ENCODE results near the gene EIF2B5.
A peak's percentile ranks its signal among the peaks of the same experiment; 100 is the strongest.
"Not testable (repeated sequence)": the region's sequence is repeated elsewhere in the genome, so short reads cannot be mapped to it uniquely, and the experiment has no call there.

Gene EIF2B5

DNA sequence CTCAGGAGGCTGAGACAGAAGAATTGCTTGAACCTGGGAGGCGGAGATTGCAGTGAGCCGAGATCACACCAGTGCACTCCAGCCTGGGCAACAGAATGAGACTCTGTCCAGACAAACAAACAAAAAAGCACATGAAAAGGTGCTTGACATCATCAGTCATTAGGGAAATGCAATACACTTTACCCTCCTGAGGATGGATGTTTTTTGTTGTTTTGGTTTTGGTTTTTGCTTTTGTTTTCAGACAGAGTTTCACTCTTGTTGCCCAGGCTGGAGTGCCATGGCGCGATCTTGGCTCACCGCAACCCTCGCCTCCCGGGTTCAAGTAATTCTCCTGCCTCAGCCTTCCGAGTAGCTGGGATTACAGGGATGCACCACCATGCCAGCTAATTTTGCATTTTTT lies 14.1 kb upstream of the EIF2B5 start:
- not testable (repeated sequence) for H3K4me1 ChIP-seq (ENCODE audit: control insufficient read depth, insufficient read depth, low read length); H3K27me3 ChIP-seq (ENCODE audit: control insufficient read depth, insufficient read depth, low read length, poor library complexity, severe bottlenecking); H3K4me3 ChIP-seq (ENCODE audit: insufficient read depth, low read depth, low read length); H3K9me3 ChIP-seq (ENCODE audit: control insufficient read depth, low read length); H3K27ac ChIP-seq (ENCODE audit: insufficient read depth, low read depth, low read length, poor library complexity, severe bottlenecking); H3K36me3 ChIP-seq (ENCODE audit: control insufficient read depth, insufficient read depth, low read length)
- 92 to 95% methylated on average over 8 of the region's 8 CpGs for WGBS, 2 experiments

DNA sequence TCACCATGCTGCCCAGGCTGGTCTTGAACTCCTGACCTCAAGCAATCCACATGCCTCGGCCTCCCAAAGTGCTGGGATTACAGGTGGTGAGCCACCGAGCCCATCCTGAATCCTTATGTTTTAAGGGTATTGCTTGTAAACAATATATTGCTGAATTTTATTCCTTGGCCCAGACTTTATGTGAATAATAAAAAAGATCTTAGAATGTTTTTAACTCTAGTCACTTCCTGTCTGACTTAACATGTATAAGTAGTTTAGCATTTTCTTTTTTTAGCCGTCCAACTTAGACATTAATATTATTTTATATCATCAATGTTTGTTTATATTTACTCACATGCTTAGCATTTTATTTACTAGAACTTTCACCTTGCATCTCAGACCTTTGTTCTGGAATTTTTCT lies 9.2 kb upstream of the EIF2B5 start:
- H3K4me1 ChIP-seq (ENCODE audit: control insufficient read depth, insufficient read depth, low read length) = no peaks in the 10 kb centered on the region
- WGBS, 2 experiments = 61 to 68% methylated on average over 2 of the region's 3 CpGs
- H3K9me3 ChIP-seq (ENCODE audit: control insufficient read depth, low read length) = no peaks in the 10 kb centered on the region
- no peak overlapping the region for H3K4me3 ChIP-seq (ENCODE audit: insufficient read depth, low read depth, low read length)
- no peaks in the 10 kb centered on the region for H3K27me3 ChIP-seq (ENCODE audit: control insufficient read depth, insufficient read depth, low read length, poor library complexity, severe bottlenecking)
- H3K27ac ChIP-seq (ENCODE audit: insufficient read depth, low read depth, low read length, poor library complexity, severe bottlenecking) = no peak overlapping the region
- H3K36me3 ChIP-seq (ENCODE audit: control insufficient read depth, insufficient read depth, low read length) = no peaks in the 10 kb centered on the region

- H3K27me3 ChIP-seq (ENCODE audit: control insufficient read depth, insufficient read depth, low read length, poor library complexity, severe bottlenecking) = peaks cover 3% of the 10 kb centered on the region
- no peak overlapping the region for H3K27ac ChIP-seq (ENCODE audit: insufficient read depth, low read depth, low read length, poor library complexity, severe bottlenecking)
- H3K4me3 ChIP-seq (ENCODE audit: insufficient read depth, low read depth, low read length) = no peak overlapping the region
- no peaks in the 10 kb centered on the region for H3K4me1 ChIP-seq (ENCODE audit: control insufficient read depth, insufficient read depth, low read length)
- 18 to 25% methylated on average over 2 of the region's 2 CpGs for WGBS, 2 experiments
- H3K9me3 ChIP-seq (ENCODE audit: control insufficient read depth, low read length) = no peaks in the 10 kb centered on the region
- no peaks in the 10 kb centered on the region for H3K36me3 ChIP-seq (ENCODE audit: control insufficient read depth, insufficient read depth, low read length)
Observed at GRCh38 chr3:184129012-184129411, 6.1 kb upstream of the EIF2B5 start.

DNA sequence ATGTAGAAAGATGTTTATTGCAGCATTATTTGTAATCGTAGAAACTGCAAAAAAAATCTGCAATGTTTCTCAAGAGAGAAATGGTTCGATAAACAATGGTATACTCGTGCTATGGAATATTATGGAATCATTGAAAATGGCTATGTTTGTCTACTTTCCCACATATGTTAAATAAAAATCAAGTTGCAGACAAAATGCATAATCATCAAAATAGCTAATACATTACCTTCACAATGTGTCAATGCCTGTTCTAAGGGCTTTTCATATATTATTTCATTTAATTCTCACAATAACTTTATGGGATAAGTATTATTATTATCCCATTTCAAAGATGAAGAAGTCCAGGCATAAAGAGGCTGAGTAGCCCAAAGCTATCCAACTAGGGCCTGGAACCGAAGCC lies 2.2 kb upstream of the EIF2B5 start:
- Histone ChIP-seq H3K4me1 (ENCODE audit: control insufficient read depth, insufficient read depth, low read length) (no peaks in the 10 kb centered on the region), H3K27ac (ENCODE audit: insufficient read depth, low read depth, low read length, poor library complexity, severe bottlenecking) (no peak overlapping the region), H3K36me3 (ENCODE audit: control insufficient read depth, insufficient read depth, low read length) (no peaks in the 10 kb centered on the region), H3K27me3 (ENCODE audit: control insufficient read depth, insufficient read depth, low read length, poor library complexity, severe bottlenecking) (peaks cover 3% of the 10 kb centered on the region), H3K9me3 (ENCODE audit: control insufficient read depth, low read length) (no peaks in the 10 kb centered on the region), H3K4me3 (ENCODE audit: insufficient read depth, low read depth, low read length) (no peak overlapping the region)
- 88 to 95% methylated on average over 3 to 4 of the region's 4 CpGs for WGBS, 2 experiments

DNA sequence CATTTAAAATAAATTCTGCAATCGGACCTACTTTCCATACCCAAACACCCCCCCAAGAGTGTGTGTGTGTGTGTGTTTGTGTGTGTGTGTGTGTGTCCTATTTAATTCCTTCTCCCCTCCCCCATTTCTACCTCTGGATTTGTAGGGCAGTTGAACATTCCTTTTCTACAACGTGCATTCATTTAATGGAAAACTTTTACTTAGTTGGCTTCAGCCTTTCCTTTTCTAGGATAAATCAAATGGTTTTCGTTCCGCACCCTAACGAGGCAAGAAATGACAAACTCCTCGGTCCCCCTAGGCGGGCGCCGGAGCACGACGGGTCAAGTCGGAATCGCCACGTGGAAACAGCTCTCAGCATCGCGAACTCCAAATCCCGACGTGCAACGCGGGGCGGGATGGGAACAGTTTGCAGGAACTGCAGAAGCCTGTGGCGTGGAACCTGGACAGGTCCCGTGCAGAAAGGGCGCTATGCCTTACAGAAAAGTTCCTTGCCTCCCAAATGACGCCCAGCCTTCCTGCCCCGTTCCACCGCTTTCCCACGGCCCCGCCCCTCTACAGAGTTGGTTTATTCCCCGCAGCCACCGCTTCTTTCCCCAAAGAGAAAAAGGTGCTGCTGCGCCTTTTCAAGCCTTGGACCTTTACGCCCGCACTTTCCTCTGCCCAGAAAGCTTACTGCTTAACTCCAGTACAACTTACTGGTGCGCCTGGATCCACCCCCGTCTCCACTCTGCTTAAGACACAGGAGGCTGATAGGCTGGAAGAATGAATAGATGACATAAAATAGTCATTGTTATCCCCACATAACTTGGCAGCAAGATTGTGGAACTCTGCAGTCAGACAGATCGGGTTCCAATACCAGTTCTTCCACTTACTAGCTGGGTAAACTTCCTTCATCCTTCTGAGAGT lies 1.1 kb upstream of the EIF2B5 start:
- Histone ChIP-seq H3K27me3 (ENCODE audit: control insufficient read depth, insufficient read depth, low read length, poor library complexity, severe bottlenecking) (peaks cover 3% of the 10 kb centered on the region), H3K36me3 (ENCODE audit: control insufficient read depth, insufficient read depth, low read length) (no peaks in the 10 kb centered on the region), H3K4me3 (ENCODE audit: insufficient read depth, low read depth, low read length) (peak overlapping the region; percentile 72), H3K4me1 (ENCODE audit: control insufficient read depth, insufficient read depth, low read length) (no peaks in the 10 kb centered on the region), H3K9me3 (ENCODE audit: control insufficient read depth, low read length) (no peaks in the 10 kb centered on the region), H3K27ac (ENCODE audit: insufficient read depth, low read depth, low read length, poor library complexity, severe bottlenecking) (no peak overlapping the region)
- 0 to 1% methylated on average over 34 to 36 of the region's 37 CpGs for WGBS, 2 experiments

GRCh38 chr3:184134746-184135148 lies 411 bp upstream of the EIF2B5 start:
- no peaks in the 10 kb centered on the region for H3K4me1 ChIP-seq (ENCODE audit: control insufficient read depth, insufficient read depth, low read length)
- H3K27ac ChIP-seq (ENCODE audit: insufficient read depth, low read depth, low read length, poor library complexity, severe bottlenecking) = no peak overlapping the region
- peaks cover 3% of the 10 kb centered on the region for H3K27me3 ChIP-seq (ENCODE audit: control insufficient read depth, insufficient read depth, low read length, poor library complexity, severe bottlenecking)
- WGBS, 2 experiments = 0 to 1% methylated on average over 21 of the region's 21 CpGs
- H3K36me3 ChIP-seq (ENCODE audit: control insufficient read depth, insufficient read depth, low read length) = no peaks in the 10 kb centered on the region
- peak overlapping the region; percentile 72 for H3K4me3 ChIP-seq (ENCODE audit: insufficient read depth, low read depth, low read length)
- no peaks in the 10 kb centered on the region for H3K9me3 ChIP-seq (ENCODE audit: control insufficient read depth, low read length)

DNA sequence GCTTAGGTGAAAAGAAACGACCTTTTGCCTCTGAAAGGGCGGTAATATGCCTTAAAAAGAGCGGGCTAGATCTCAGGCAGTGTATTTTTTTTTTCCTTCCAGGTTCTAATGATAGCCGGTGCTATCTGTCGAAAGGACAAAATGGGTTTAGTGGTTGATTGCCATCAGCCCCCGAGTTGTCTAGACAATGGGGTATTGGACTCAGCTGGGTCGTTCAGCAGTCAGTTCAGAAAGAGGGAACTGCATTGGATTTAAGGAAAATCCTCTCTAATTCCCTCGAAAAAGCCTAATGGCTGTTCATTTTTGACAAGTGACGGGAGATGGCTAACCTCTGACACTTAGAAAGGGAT lies 728 bp downstream of the EIF2B5 start:
- Histone ChIP-seq H3K27ac (ENCODE audit: insufficient read depth, low read depth, low read length, poor library complexity, severe bottlenecking) (no peak overlapping the region), H3K4me1 (ENCODE audit: control insufficient read depth, insufficient read depth, low read length) (no peaks in the 10 kb centered on the region), H3K36me3 (ENCODE audit: control insufficient read depth, insufficient read depth, low read length) (no peaks in the 10 kb centered on the region), H3K9me3 (ENCODE audit: control insufficient read depth, low read length) (no peaks in the 10 kb centered on the region), H3K27me3 (ENCODE audit: control insufficient read depth, insufficient read depth, low read length, poor library complexity, severe bottlenecking) (peaks cover 3% of the 10 kb centered on the region), H3K4me3 (ENCODE audit: insufficient read depth, low read depth, low read length) (peak overlapping the region; percentile 72)
- 10 to 13% methylated on average over 9 of the region's 9 CpGs for WGBS, 2 experiments

DNA sequence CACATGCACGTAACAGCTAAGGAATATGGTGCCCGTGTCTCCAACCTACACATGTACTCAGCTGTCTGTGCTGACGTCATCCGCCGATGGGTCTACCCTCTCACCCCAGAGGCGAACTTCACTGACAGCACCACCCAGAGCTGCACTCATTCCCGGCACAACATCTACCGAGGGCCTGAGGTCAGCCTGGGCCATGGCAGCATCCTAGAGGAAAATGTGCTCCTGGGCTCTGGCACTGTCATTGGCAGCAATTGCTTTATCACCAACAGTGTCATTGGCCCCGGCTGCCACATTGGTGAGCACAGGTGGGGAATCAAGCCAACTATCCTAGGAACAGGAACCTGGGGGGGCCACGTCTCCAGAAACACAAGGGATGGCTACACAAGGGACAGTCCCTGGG lies 5.3 kb downstream of the EIF2B5 start:
- Histone ChIP-seq H3K27ac (ENCODE audit: insufficient read depth, low read depth, low read length, poor library complexity, severe bottlenecking) (no peak overlapping the region), H3K4me1 (ENCODE audit: control insufficient read depth, insufficient read depth, low read length) (no peaks in the 10 kb centered on the region), H3K9me3 (ENCODE audit: control insufficient read depth, low read length) (no peaks in the 10 kb centered on the region), H3K36me3 (ENCODE audit: control insufficient read depth, insufficient read depth, low read length) (peaks cover 16% of the 10 kb centered on the region), H3K27me3 (ENCODE audit: control insufficient read depth, insufficient read depth, low read length, poor library complexity, severe bottlenecking) (no peaks in the 10 kb centered on the region), H3K4me3 (ENCODE audit: insufficient read depth, low read depth, low read length) (no peak overlapping the region)
- WGBS, 2 experiments = 96% methylated on average over 10 of the region's 10 CpGs

DNA sequence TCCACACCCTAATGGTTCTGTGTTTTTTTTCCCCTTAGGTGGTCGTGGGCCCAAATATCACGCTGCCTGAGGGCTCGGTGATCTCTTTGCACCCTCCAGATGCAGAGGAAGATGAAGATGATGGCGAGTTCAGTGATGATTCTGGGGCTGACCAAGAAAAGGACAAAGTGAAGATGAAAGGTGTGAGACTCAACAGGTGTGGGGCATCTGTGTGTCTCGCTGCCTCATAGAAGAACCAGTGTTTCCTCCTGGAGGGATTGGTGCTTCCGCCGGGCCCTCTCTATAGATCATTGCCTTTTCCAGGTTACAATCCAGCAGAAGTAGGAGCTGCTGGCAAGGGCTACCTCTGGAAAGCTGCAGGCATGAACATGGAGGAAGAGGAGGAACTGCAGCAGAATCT lies 7.0 kb downstream of the EIF2B5 start:
- Histone ChIP-seq H3K4me3 (ENCODE audit: insufficient read depth, low read depth, low read length) (no peak overlapping the region), H3K4me1 (ENCODE audit: control insufficient read depth, insufficient read depth, low read length) (no peaks in the 10 kb centered on the region), H3K27me3 (ENCODE audit: control insufficient read depth, insufficient read depth, low read length, poor library complexity, severe bottlenecking) (no peaks in the 10 kb centered on the region), H3K9me3 (ENCODE audit: control insufficient read depth, low read length) (no peaks in the 10 kb centered on the region), H3K36me3 (ENCODE audit: control insufficient read depth, insufficient read depth, low read length) (peaks cover 23% of the 10 kb centered on the region), H3K27ac (ENCODE audit: insufficient read depth, low read depth, low read length, poor library complexity, severe bottlenecking) (no peak overlapping the region)
- WGBS, 2 experiments = 96 to 97% methylated on average over 7 of the region's 7 CpGs

DNA sequence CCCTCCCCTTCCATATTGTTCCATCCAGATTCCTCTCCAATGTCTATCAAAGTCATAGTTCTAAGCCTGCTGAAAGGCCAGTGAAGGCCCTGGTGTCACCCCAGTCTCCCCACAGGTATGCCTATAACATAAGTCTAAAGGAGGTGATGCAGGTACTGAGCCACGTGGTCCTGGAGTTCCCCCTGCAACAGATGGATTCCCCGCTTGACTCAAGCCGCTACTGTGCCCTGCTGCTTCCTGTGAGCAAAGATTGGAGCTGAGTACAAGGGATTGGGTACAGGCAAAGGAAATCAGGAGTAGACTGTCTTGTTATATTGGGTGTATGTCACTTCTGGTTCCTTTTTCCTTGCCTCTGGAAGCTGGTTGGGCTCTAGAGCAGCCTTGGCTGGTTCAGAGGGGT lies 8.2 kb downstream of the EIF2B5 start:
- WGBS, 2 experiments = 91 to 94% methylated on average over 3 of the region's 3 CpGs
- peaks cover 23% of the 10 kb centered on the region for H3K36me3 ChIP-seq (ENCODE audit: control insufficient read depth, insufficient read depth, low read length)
- H3K9me3 ChIP-seq (ENCODE audit: control insufficient read depth, low read length) = no peaks in the 10 kb centered on the region
- no peaks in the 10 kb centered on the region for H3K4me1 ChIP-seq (ENCODE audit: control insufficient read depth, insufficient read depth, low read length)
- no peak overlapping the region for H3K27ac ChIP-seq (ENCODE audit: insufficient read depth, low read depth, low read length, poor library complexity, severe bottlenecking)
- no peaks in the 10 kb centered on the region for H3K27me3 ChIP-seq (ENCODE audit: control insufficient read depth, insufficient read depth, low read length, poor library complexity, severe bottlenecking)
- no peak overlapping the region for H3K4me3 ChIP-seq (ENCODE audit: insufficient read depth, low read depth, low read length)
